K562 treated with DMSO at 1 percent for 12 hours (cell line): ENCODE results near the gene OCLN. TPM values are rescaled to one million over a fixed set of nuclear protein-coding genes. Genes with fewer than 3 reads are reported as not detected.

Experiments
- total RNA-seq: library from RNA; unstranded; fragments of 300-600 nt; gene quantifications from 2 replicates; pipeline ENCODE4 v1.2.3, GENCODE V29; 2022; ENCODE audit not compliant: insufficient read depth

The OCLN gene, protein sequence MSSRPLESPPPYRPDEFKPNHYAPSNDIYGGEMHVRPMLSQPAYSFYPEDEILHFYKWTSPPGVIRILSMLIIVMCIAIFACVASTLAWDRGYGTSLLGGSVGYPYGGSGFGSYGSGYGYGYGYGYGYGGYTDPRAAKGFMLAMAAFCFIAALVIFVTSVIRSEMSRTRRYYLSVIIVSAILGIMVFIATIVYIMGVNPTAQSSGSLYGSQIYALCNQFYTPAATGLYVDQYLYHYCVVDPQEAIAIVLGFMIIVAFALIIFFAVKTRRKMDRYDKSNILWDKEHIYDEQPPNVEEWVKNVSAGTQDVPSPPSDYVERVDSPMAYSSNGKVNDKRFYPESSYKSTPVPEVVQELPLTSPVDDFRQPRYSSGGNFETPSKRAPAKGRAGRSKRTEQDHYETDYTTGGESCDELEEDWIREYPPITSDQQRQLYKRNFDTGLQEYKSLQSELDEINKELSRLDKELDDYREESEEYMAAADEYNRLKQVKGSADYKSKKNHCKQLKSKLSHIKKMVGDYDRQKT
- total RNA-seq, result not detected in 2 replicates

DNA sequence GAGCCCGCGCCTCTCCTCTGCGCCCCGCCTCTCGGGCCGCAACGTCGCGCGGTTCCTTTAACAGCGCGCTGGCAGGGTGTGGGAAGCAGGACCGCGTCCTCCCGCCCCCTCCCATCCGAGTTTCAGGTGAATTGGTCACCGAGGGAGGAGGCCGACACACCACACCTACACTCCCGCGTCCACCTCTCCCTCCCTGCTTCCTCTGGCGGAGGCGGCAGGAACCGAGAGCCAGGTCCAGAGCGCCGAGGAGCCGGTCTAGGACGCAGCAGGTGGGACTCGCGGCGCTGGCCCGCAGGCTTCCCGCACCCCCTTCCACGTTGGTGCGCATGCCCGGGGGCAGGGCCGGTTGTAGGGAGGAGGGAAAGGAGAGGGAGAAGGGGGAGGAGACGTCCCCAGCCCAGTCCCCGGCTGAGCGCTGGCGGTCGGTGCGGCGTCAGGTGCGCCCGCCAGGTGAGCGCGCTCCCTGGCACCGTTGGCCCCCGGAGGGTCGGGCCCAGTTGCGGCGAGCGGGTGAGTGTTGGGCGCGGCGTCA, at the start of gene OCLN:
Gene OCLN (plus strand): TSS at position 400 of the 532 bp plus-strand sequence. CDS start 11,455 bp downstream, outside the sequence.

DNA sequence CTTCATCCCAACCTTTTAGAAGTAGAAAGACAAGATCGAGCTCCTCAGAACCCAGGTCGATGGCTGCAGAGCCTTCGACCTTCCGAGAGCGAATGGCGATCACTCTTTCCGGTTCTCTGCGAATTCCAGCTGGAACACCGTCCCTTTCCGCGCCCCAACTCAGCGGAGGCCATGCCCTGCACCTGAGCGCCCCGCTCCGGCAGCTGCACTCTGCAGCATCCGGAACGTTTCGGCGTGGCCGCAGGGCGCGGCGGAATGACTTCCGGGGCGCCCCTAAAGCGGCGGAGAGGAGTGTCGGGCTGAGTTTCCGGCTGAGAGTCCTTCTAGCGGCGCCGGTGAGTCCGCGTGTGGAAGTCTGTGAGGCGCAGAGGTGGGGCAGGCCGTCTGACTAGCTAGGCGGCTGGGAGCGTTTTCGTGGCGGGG, 67.3 kb downstream of the OCLN start, which contains the start of gene GTF2H2C:
Gene GTF2H2C (plus strand): TSS at position 284 of the 423 bp plus-strand sequence. CDS start 4,942 bp downstream, outside the sequence.

Other genes with a start within 250 kb of the OCLN start
- 1.5 and 4.7 TPM in 2 replicates for gene CCDC125, start 160.0 kb upstream of the OCLN start, total RNA-seq
- 31.7 and 44.9 TPM in 2 replicates for gene AK6, start 123.3 kb upstream of the OCLN start, total RNA-seq
- gene TAF9, start 123.3 kb upstream of the OCLN start, total RNA-seq, result 62.3 and 120 TPM in 2 replicates
- 13.3 and 30.3 TPM in 2 replicates for gene RAD17, start 123.0 kb upstream of the OCLN start, total RNA-seq
- 0.17 TPM in 1 of 2 replicates, not detected in the other for gene MARVELD2, start 77.7 kb upstream of the OCLN start, total RNA-seq
- gene GTF2H2C, start 67.4 kb downstream of the OCLN start, total RNA-seq, result 11.2 and 27.2 TPM in 2 replicates